ENCODE results near the gene COPS7A. TPM values are rescaled to one million over a fixed set of nuclear protein-coding genes. Genes with fewer than 3 reads are reported as not detected.
"Not testable (repeated sequence)": the region's sequence is repeated elsewhere in the genome, so short reads cannot be mapped to it uniquely, and the experiment has no call there.

The COPS7A gene
- total RNA-seq, 1 experiment from 2014 or later: 47.6 TPM

GRCh38 chr12:6699989-6700645, 23.7 kb upstream of the COPS7A start:
- in situ Hi-C loops (cut with HindIII; ENCODE audit: low sequenced_read_pairs): no loop called here
- DNase-seq (ENCODE audit: low spot score): peak; percentile 48

DNA sequence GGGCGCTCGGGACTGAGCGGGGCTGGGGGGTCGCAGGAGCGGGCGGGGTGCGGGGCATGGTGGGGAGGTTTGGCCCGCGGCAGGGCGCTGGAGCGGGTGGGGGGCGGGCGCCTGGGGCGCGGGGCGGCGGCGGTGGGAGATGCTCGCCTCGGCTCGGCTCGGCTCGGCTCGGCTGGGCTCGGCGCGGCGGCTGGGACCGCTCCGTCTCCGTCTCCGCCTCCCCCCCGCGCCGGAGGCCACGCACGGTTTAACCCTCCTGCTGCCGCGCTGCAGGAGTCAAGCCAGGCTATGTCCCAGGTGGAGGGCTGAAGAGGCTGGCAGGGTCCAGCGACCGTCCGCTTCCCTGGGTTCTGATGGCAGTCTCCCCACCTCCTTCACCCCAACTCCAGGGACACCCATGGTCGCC, 23.2 kb upstream of the COPS7A start, which contains the start of gene PIANP:
Gene PIANP, minus strand, starts transcription at position 170 of the 406 bp plus-strand sequence. CDS start 2,754 bp downstream, outside the sequence.
- DNase-seq (ENCODE audit: low spot score): peak; percentile 73
- in situ Hi-C loops (cut with HindIII; ENCODE audit: low sequenced_read_pairs): no loop called here

- in situ Hi-C loops (cut with HindIII; ENCODE audit: low sequenced_read_pairs): no loop called here
- DNase-seq (ENCODE audit: low spot score): no peak
Measured at GRCh38 chr12:6701078-6701768, 22.6 kb upstream of the COPS7A start.

DNA sequence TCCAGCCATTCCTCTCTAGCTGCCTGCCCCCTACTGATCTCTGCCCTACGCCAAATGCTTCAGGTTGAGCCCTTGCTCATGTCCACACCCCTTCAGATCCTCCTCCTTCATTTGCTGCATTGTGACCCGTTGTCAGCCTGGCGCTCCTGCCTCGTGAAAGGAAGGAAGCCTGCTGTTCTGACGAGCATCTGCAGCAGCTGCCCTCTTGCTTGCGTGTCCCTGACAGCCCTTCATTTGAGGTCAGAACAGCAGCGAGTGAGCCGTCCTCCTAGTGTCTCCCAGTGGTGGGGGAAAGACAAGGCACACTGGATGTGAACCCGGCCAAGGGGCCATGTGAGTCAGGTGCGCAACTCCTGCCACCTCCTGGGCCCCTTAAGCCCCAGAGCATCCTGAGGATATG, 20.2 kb upstream of the COPS7A start:
- no peak for DNase-seq (ENCODE audit: low spot score)

DNA sequence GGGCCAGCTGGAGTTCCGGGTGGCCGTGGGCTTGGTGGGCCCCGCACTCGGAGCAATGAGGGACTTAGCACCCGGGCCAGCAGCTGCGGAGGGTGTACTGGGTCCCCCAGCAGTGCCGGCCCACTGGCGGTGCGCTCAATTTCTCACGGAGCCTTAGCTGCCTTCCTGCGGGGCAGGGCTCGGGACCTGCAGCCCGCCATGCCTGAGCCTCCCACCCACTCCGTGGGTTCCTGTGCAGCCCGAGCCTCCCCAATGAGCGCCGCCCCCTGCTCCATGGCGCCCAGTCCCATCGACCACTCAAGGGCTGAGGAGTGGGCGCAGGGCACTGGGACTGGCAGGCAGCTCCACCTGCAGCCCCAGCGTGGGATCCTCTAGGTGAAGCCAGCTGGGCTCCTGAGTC, 15.5 kb upstream of the COPS7A start:
- DNase-seq (ENCODE audit: low spot score); in situ Hi-C loops (cut with HindIII; ENCODE audit: low sequenced_read_pairs): not testable (repeated sequence)

More for the DNA sequence above, 20.2 kb upstream of the COPS7A start:
- in situ Hi-C loops (cut with HindIII; ENCODE audit: low sequenced_read_pairs): no loop called here

DNA sequence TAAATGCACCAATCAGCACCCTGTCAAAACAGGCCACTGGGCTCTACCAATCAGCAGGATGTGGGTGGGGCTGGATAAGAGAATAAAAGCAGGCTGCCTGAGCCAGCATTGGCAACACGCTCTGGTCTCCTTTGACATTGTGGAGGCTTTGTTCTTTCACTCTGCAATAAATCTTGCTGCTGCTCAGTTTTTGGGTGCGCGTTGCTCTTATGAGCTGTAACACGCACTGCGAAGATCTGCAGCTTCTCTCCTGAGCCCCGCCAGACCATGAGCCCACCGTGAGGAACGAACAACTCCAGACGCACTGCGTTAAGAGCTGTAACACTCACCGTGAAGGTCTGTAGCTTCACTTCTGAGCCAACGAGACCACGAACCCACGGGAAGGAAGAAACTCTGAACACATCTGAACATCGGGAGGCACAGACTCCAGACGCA, 14.9 kb upstream of the COPS7A start:
- in situ Hi-C loops (cut with HindIII; ENCODE audit: low sequenced_read_pairs): no loop called here

GRCh38 chr12:6716031-6716873, 7.6 kb upstream of the COPS7A start:
- DNase-seq (ENCODE audit: low spot score); in situ Hi-C loops (cut with HindIII; ENCODE audit: low sequenced_read_pairs): not testable (repeated sequence)

More for the DNA sequence above, 14.9 kb upstream of the COPS7A start:
- no peak for DNase-seq (ENCODE audit: low spot score)

DNA sequence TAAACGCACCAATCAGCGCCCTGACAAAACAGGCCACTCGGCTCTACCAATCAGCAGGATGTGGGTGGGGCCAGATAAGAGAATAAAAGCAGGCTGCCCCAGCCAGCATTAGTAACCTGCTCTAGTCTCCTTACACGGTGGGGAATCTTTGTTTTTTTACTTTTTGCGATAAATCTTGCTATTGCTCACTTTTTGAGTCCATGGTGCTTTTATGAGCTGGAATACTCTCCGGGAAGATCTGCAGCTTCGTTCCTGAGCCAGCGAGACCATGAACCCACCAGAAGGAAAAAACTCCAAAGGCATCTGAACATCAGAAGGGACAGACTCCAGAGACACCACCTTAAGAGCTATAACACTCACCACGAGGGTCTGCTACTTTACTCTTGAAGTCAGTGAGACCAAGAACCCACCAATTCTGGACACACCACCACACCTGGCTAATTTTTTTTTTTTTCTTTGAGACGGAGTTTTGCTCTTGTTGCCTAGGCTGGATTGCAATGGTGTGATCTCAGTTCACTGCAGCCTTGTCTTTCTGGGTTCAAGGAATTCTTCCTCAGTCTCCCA, 6.9 kb upstream of the COPS7A start:
- no peak for DNase-seq (ENCODE audit: low spot score)

GRCh38 chr12:6722863-6723262, 983 bp upstream of the COPS7A start:
- DNase-seq (ENCODE audit: low spot score): no peak
- in situ Hi-C loops (cut with HindIII; ENCODE audit: low sequenced_read_pairs): no loop called here

More for the DNA sequence above, 6.9 kb upstream of the COPS7A start:
- in situ Hi-C loops (cut with HindIII; ENCODE audit: low sequenced_read_pairs): no loop called here

GRCh38 chr12:6724409-6724797, 557 bp downstream of the COPS7A start:
- DNase-seq (ENCODE audit: low spot score): no peak

GRCh38 chr12:6725350-6725749, 1.5 kb downstream of the COPS7A start:
- DNase-seq (ENCODE audit: low spot score): no peak
- in situ Hi-C loops (cut with HindIII; ENCODE audit: low sequenced_read_pairs): no loop called here

More at GRCh38 chr12:6724409-6724797, 557 bp downstream of the COPS7A start:
- in situ Hi-C loops (cut with HindIII; ENCODE audit: low sequenced_read_pairs): no loop called here

- in situ Hi-C loops (cut with HindIII; ENCODE audit: low sequenced_read_pairs): no loop called here
- no peak for DNase-seq (ENCODE audit: low spot score)
Measured at GRCh38 chr12:6729186-6729585, 5.3 kb downstream of the COPS7A start.

DNA sequence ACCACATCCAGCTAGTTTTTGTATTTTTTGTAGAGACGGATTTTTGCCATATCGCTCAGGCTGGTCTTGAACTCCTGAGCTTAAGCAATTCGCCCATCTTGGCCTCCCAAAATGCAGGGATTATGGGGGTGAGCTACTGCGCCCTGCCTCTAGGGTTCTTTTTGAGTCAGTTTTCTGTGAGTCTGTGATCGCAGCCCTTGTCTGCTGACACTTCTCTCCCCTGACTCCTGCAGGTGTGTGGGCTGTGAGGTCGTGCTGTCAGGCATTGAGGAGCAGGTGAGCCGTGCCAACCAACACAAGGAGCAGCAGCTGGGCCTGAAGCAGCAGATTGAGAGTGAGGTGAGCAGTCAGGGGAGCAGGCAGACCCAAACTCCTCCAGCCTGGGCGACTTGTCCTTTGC, 6.3 kb downstream of the COPS7A start:
- in situ Hi-C loops (cut with HindIII; ENCODE audit: low sequenced_read_pairs): no loop called here
- DNase-seq (ENCODE audit: low spot score): no peak

GRCh38 chr12:6734506-6735387, 10.9 kb downstream of the COPS7A start:
- DNase-seq (ENCODE audit: low spot score): peak; percentile 87
- in situ Hi-C loops (cut with HindIII; ENCODE audit: low sequenced_read_pairs): no loop called here

- DNase-seq (ENCODE audit: low spot score): peak; percentile 89
- in situ Hi-C loops (cut with HindIII; ENCODE audit: low sequenced_read_pairs): no loop called here
Measured at GRCh38 chr12:6735448-6736191, 11.8 kb downstream of the COPS7A start.

GRCh38 chr12:6736754-6737153, 12.9 kb downstream of the COPS7A start:
- in situ Hi-C loops (cut with HindIII; ENCODE audit: low sequenced_read_pairs): no loop called here
- DNase-seq (ENCODE audit: low spot score): no peak

DNA sequence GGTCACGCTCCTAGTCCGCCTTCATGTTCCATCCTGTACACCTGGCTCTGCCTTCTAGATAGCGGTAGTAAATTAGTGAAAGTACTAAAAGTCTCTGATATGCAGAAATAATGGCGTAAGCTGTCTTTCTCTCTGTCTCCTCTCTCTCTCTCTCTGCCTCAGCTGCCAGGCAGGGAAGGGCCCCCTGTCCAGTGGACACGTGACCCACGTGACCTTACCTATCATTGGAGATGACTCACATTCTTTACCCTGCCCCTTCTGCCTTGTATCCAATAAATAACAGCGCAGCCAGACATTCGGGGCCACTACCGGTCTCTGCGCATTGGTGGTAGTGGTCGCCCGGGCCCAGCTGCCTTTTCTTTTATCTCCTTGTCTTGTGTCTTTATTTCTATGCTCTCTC, 18.2 kb downstream of the COPS7A start:
- in situ Hi-C loops (cut with HindIII; ENCODE audit: low sequenced_read_pairs); DNase-seq (ENCODE audit: low spot score): not testable (repeated sequence)

GRCh38 chr12:6742834-6743233, 19.0 kb downstream of the COPS7A start:
- in situ Hi-C loops (cut with HindIII; ENCODE audit: low sequenced_read_pairs): no loop called here

More at GRCh38 chr12:6742834-6743233, 19.0 kb downstream of the COPS7A start:
- DNase-seq (ENCODE audit: low spot score): no peak
